Right atrium auricular region (tissue), 2 donors: ENCODE results near the gene PIK3R1. TPM values are rescaled to one million over a fixed set of nuclear protein-coding genes. Genes with fewer than 3 reads are reported as not detected.
A peak's percentile ranks its signal among the peaks of the same experiment; 100 is the strongest.

Experiments
- DNase-seq: peaks from one replicate; pipeline ENCODE4 v3.0.0-alpha.2; 2019; ENCODE audit warnings: low spot score
- H3K27ac ChIP-seq, 2 donors: fragments of 200-600 bp; sonication (generic); 1 replicate in 1 of 2; 2 replicates in 1 of 2; pipeline ENCODE4 v1.5.1; 2016 to 2019
- H3K27me3 ChIP-seq, 2 donors: fragments of 200-600 bp; sonication (generic); one replicate each; pipeline versions ENCODE4 v1.5.1 to v1.6.0; 2017 to 2019
- H3K36me3 ChIP-seq: fragments of 200-600 bp; sonication (generic); one replicate; pipeline ENCODE4 v1.5.1; 2016
- H3K4me1 ChIP-seq, 2 donors: fragments of 200-600 bp; sonication (generic); one replicate each; pipeline versions ENCODE4 v1.5.1 to v1.6.0; 2017 to 2019
- H3K4me3 ChIP-seq, 2 donors: fragments of 200-600 bp; sonication (generic); 1 replicate in 1 of 2; 2 replicates in 1 of 2; pipeline ENCODE4 v1.5.1; 2017 to 2019; ENCODE audit warnings: mild to moderate bottlenecking in 1 of 2, moderate library complexity in 1 of 2
- H3K9me3 ChIP-seq, 2 donors: fragments of 200-600 bp; sonication (generic); one replicate each; pipeline ENCODE4 v1.5.1; 2019
- CTCF ChIP-seq, 2 donors: fragments of 200-600 bp; sonication (generic); IDR thresholded peaks; one replicate each; pipeline ENCODE4 v1.5.1; 2019; ENCODE audit warnings: antibody characterized with exemption in 2 of 2
- total RNA-seq, 2 donors: library from RNA; depleted of rRNA; stranded (reverse); fragments of >200 nt; gene quantifications; one replicate each; pipeline ENCODE4 v1.1.0, GENCODE V29; 2016

PIK3R1 gene
- total RNA-seq, 2 donors from 2014 or later = 87.0 to 91.1 TPM

- DNase-seq = no peak
- Histone ChIP-seq H3K27ac (peak overlapping the region; percentile 86 to 88), H3K36me3 (peaks cover 33% of the 10 kb centered on the region), H3K9me3 (no peaks in the 10 kb centered on the region), H3K27me3 (no peaks in the 10 kb centered on the region), H3K4me1 (peaks cover 0 to 85% of the 10 kb centered on the region in 2 donors), H3K4me3 (peak overlapping the region; percentile 45 to 60)
- TF ChIP-seq CTCF (IDR thresholded peaks at IDR 0.05) = no peak
Observed at GRCh38 chr5:68288707-68289134, 73.2 kb downstream of the PIK3R1 start.

- H3K4me3 ChIP-seq = peak overlapping the region; percentile 45 to 60
- no peaks in the 10 kb centered on the region for H3K9me3 ChIP-seq
- H3K36me3 ChIP-seq = peaks cover 33% of the 10 kb centered on the region
- DNase-seq = no peak
- no peak for TF ChIP-seq CTCF (IDR thresholded peaks at IDR 0.05)
- H3K27ac ChIP-seq = peak overlapping the region; percentile 86 to 88
- no peaks in the 10 kb centered on the region for H3K27me3 ChIP-seq
- H3K4me1 ChIP-seq = peaks cover 0 to 78% of the 10 kb centered on the region in 2 donors
Observed at GRCh38 chr5:68289498-68289897, 73.9 kb downstream of the PIK3R1 start.

GRCh38 chr5:68290260-68290674, 74.7 kb downstream of the PIK3R1 start:
- Histone ChIP-seq H3K9me3 (no peaks in the 10 kb centered on the region), H3K36me3 (peaks cover 33% of the 10 kb centered on the region), H3K4me1 (peaks cover 0 to 74% of the 10 kb centered on the region in 2 donors), H3K27ac (peak overlapping the region; percentile 39 to 86), H3K4me3 (peak overlapping the region; percentile 15 to 60), H3K27me3 (no peaks in the 10 kb centered on the region)
- no peak for TF ChIP-seq CTCF (IDR thresholded peaks at IDR 0.05)
- DNase-seq = no peak

- no peaks in the 10 kb centered on the region for H3K9me3 ChIP-seq
- no peaks in the 10 kb centered on the region for H3K27me3 ChIP-seq
- peaks cover 0 to 69% of the 10 kb centered on the region in 2 donors for H3K4me1 ChIP-seq
- TF ChIP-seq CTCF (IDR thresholded peaks at IDR 0.05) = no peak
- DNase-seq = no peak
- H3K36me3 ChIP-seq = peaks cover 37% of the 10 kb centered on the region
- peak overlapping the region; percentile 15 to 60 for H3K4me3 ChIP-seq
- H3K27ac ChIP-seq = peak overlapping the region; percentile 39 to 86
Observed at GRCh38 chr5:68290847-68291246, 75.3 kb downstream of the PIK3R1 start.

- Histone ChIP-seq H3K27me3 (no peaks in the 10 kb centered on the region), H3K4me3 (no peak overlapping the region), H3K4me1 (peaks cover 0 to 54% of the 10 kb centered on the region in 2 donors), H3K36me3 (peaks cover 51% of the 10 kb centered on the region), H3K27ac (peak overlapping the region in 1 of 2 donors; percentile 86), H3K9me3 (no peaks in the 10 kb centered on the region)
- no peak for TF ChIP-seq CTCF (IDR thresholded peaks at IDR 0.05)
- no peak for DNase-seq
Observed at GRCh38 chr5:68292316-68292715, 76.8 kb downstream of the PIK3R1 start.

- Histone ChIP-seq H3K36me3 (peaks cover 72% of the 10 kb centered on the region), H3K27me3 (no peaks in the 10 kb centered on the region), H3K9me3 (no peaks in the 10 kb centered on the region), H3K4me3 (no peak overlapping the region), H3K27ac (no peak overlapping the region), H3K4me1 (peaks cover 0 to 29% of the 10 kb centered on the region in 2 donors)
- no peak for TF ChIP-seq CTCF (IDR thresholded peaks at IDR 0.05)
- no peak for DNase-seq
Observed at GRCh38 chr5:68295772-68296171, 80.2 kb downstream of the PIK3R1 start.
